Measurements from ENCODE around the gene BMP8B. TPM values are rescaled to one million over a fixed set of nuclear protein-coding genes. Genes with fewer than 3 reads are reported as not detected.

Gene BMP8B
- total RNA-seq, 4 donors from 2014 or later = 0.12 to 0.31 (median 0.15) TPM; not detected in 1

- H3K27ac ChIP-seq = no peak overlapping the region
- H3K4me1 ChIP-seq = no peaks in the 10 kb centered on the region
- in situ Hi-C loops (cut with MboI; ENCODE audit: low sequenced_read_pairs in 4 of 4) = loop anchor here in 1 of 4 donors (5.0 kb wide), 1 partner anchor 216 kb away; no protein-coding TSS in a partner anchor
- H3K4me3 ChIP-seq = no peak overlapping the region
- peaks cover 0 to 3% (median 0%) of the 10 kb centered on the region in 3 donors for H3K27me3 ChIP-seq
- H3K9me3 ChIP-seq = no peaks in the 10 kb centered on the region
- TF ChIP-seq CTCF (IDR thresholded peaks at IDR 0.05 in 4 of 5, conservative IDR thresholded peaks at IDR 0.05 in 1 of 5) = peak; percentile 76 to 94 (median 87)
- TF ChIP-seq POLR2A (IDR thresholded peaks at IDR 0.05) = no peak
- no peaks in the 10 kb centered on the region for H3K36me3 ChIP-seq
- intact Hi-C loops (cut with DNase I; ENCODE audit: low total_unique reads) = loop anchor here (1.0 to 2.0 kb wide), 3 partner anchors 86 to 216 kb away; no protein-coding TSS in a partner anchor
- peak; percentile 30 to 59 for DNase-seq
- peak; percentile 83 to 85 for ATAC-seq
Observed at GRCh38 chr1:39816415-39817090, 27.9 kb upstream of the BMP8B start.

GRCh38 chr1:39812913-39813312 is 24.2 kb upstream of the BMP8B start:
- Histone ChIP-seq H3K4me3 (no peak overlapping the region), H3K4me1 (no peaks in the 10 kb centered on the region), H3K9me3 (no peaks in the 10 kb centered on the region), H3K27ac (no peak overlapping the region), H3K36me3 (no peaks in the 10 kb centered on the region), H3K27me3 (no peaks in the 10 kb centered on the region)
- intact Hi-C loops (cut with DNase I; ENCODE audit: low total_unique reads) (no loop called here), in situ Hi-C loops (cut with MboI; ENCODE audit: low sequenced_read_pairs in 4 of 4) (no loop called here)
- no peak for TF ChIP-seq CTCF (IDR thresholded peaks at IDR 0.05 in 4 of 5, conservative IDR thresholded peaks at IDR 0.05 in 1 of 5)
- no peak for TF ChIP-seq POLR2A (IDR thresholded peaks at IDR 0.05)
- ATAC-seq (no peak), DNase-seq (no peak)

DNA sequence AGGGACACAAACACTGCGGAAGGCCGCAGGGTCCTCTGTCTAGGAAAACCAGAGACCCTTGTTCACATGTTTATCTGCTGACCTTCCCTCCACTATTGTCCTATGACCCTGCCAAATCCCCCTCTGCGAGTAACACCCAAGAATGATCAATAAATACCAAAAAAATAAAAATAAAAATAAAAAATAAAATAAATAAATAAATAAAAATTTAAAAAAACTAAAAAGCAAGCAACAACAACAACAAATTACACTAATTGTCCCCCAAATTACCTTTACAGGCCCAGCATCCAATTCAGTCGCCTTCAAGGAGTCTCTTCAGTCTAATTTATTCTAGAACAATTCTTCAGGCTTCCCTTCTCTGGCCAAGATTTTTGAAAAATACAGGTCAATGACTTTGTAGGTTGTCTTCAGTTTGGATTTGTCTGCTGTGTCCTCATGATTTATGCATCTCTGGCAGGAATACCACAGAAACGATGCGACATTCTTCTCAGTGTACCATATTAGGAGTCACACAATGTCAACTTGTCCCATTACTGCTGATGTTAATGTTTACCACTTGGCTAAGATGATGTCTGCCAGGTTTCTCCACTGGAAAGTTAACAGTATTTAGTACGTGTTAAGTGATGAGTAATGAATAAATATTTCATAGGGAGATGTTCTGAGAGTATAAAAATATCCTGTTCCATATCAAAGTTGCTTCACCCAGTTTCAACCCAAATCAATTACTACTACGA is 20.3 kb upstream of the BMP8B start:
- intact Hi-C loops (cut with DNase I; ENCODE audit: low total_unique reads) = no loop called here
- H3K4me1 ChIP-seq = no peaks in the 10 kb centered on the region
- in situ Hi-C loops (cut with MboI; ENCODE audit: low sequenced_read_pairs in 4 of 4) = no loop called here
- H3K27me3 ChIP-seq = no peaks in the 10 kb centered on the region
- no peak overlapping the region for H3K4me3 ChIP-seq
- no peaks in the 10 kb centered on the region for H3K9me3 ChIP-seq
- no peaks in the 10 kb centered on the region for H3K36me3 ChIP-seq
- ATAC-seq = no peak
- no peak for TF ChIP-seq POLR2A (IDR thresholded peaks at IDR 0.05)
- TF ChIP-seq CTCF (IDR thresholded peaks at IDR 0.05 in 4 of 5, conservative IDR thresholded peaks at IDR 0.05 in 1 of 5) = no peak
- DNase-seq = no peak
- no peak overlapping the region for H3K27ac ChIP-seq

GRCh38 chr1:39805385-39805784 is 16.7 kb upstream of the BMP8B start:
- in situ Hi-C loops (cut with MboI; ENCODE audit: low sequenced_read_pairs in 4 of 4) (no loop called here), intact Hi-C loops (cut with DNase I; ENCODE audit: low total_unique reads) (no loop called here)
- H3K4me1 ChIP-seq = peaks cover 2 to 4% of the 10 kb centered on the region in 2 donors
- no peaks in the 10 kb centered on the region for H3K36me3 ChIP-seq
- no peak for TF ChIP-seq POLR2A (IDR thresholded peaks at IDR 0.05)
- no peak for TF ChIP-seq CTCF (IDR thresholded peaks at IDR 0.05 in 4 of 5, conservative IDR thresholded peaks at IDR 0.05 in 1 of 5)
- H3K27me3 ChIP-seq = no peaks in the 10 kb centered on the region
- H3K9me3 ChIP-seq = no peaks in the 10 kb centered on the region
- no peak for DNase-seq
- no peak for ATAC-seq
- no peak overlapping the region for H3K27ac ChIP-seq
- no peak overlapping the region for H3K4me3 ChIP-seq

All from gastrocnemius medialis (tissue), 4 donors.